Measurements from ENCODE around the gene SLC9A6.
"Not testable (repeated sequence)": the region's sequence is repeated elsewhere in the genome, so short reads cannot be mapped to it uniquely, and the experiment has no call there.

Gene SLC9A6

DNA sequence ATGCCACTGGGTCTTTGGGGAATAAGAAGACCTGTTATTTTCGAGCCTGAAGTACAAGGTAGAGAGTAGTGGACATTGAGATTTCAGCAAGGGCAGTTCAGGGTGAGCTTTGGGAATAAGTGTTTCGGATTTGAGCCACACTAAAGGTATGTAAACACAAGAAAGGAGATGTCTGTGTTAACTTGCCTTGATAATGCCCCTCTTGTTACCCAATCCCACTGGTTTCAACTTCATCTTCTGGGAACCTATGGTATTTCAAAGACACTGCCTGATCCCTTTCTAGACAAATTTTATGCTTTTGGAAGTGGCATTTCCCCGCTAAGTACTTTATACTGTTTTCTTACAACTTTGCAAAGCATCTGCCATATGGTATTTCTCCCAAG lies 79.4 kb downstream of the SLC9A6 start:
- DNase-seq = no peak

DNA sequence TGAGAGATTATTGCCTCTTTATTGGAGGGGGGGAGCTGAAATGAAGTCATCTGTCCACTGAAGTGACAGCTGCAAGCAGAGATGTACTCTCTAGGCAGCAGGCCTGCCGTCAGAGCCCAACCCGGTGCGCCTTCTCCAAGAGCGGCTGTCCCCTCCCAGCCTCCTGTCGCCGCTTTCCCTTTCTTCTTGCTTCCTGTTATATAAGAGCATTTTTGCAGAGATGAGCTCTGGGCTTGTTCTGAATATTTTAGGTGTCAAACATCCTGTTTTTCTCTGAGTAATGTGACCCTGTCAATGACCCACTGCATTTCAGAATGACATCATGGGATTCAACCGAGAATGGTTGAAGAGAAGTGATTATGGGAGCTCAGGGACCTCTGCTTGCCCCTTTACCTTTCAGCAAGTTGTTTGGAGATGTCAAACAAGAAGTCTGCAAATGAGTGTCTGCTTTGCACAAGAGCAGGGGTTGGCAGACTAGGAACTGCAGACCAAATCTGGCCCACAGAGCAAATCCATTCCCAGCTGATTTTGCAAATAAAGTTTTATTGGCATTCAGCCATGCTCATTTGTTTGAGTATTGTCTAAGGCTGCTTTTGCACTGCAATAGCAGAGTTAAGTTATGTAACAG lies 79.9 kb downstream of the SLC9A6 start:
- no peak for DNase-seq

DNA sequence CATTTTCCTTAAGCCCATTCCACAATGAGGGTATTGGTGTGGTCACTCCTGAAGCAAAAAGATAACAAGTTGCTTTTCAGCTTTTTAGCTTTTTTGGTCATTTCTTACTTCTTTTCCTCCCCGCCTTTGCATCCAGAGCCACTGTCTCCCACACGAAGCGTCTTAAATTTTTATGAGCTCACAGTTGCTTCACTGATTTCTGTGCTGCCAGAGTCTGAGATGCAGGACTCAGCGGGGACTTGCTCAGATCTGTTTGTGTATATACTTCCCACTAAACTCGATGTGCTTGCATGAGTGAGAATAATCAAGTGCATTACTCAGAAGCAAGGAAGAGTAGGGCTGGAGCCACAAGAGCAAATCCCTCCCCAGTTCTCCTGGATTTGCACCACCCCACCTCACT lies 81.9 kb downstream of the SLC9A6 start:
- no peak for DNase-seq

DNA sequence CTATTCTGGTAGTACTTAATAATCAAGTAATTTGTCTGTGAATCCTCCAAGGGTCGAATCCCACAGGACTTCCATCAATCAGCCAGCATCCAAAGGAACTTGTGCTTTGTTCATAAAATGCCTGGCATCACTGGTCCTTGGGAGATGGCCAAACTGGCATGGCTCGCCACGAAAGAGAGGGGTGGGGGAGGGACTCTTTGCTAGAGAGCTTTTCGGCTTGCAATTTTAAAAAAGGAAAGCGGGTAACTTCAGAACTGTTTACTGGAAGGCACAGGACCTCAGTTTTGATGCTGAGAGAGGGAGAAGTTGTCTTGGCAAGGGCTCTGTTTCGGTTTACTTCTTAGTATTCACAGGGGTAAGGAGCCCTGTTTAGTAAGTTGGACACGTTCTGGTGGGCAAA lies 82.7 kb downstream of the SLC9A6 start:
- no peak for DNase-seq

DNA sequence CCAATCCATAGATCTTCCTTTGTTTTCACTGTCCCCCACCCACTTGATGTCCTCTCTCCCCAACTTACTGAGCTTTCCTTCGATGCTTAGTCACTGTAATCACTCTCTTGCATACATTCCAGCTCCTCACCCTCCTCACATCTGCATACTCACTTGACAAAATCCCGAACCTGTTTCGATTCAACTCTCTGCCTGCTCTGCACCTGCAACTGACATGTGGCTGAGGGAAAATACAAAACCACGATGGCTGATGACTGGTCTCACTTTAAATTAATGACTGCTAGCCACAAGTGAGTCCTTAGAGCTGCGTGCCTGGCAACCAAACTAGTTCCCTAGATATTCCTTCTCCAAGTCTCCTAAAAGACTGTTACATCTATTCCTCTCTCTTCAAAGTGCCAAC lies 91.7 kb downstream of the SLC9A6 start:
- no peak for DNase-seq

DNA sequence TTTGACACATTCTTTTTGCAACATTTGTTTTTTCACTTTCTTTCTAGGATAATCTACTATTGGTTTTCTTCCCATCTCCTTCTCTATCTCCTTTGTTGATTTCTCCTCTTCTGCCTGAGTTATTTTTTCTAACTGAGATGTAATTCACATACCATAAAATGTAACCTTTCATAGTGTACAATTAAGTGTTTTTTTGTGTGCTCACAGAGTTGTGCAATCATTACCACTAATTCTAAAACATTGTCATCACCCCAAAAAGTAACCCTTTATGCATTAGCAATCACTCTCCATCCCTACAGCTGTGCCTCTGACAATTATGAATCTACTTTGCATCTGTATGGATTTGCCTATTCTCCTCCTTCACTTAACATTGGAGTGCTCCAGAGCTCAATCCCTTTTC lies 95.5 kb downstream of the SLC9A6 start:
- no peak for DNase-seq

DNA sequence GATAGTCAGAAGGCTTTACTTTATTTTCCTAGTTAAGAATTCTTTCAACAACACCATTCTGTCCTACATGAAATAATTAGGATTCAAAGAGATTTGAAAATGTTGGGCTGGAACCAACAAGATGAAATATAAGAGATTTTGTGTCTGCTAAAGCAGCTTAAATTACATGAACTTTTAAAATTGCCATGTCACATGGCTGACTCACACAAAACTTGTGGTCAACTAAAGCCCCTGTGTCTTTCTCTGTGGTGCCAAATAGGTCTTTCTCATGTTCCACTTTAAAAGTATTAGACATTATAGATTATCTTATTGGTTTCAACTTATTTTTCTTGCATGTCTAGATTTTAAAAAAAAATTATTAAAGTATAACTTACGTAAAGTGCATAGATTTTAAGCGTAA lies 101.3 kb downstream of the SLC9A6 start:
- DNase-seq = no peak

DNA sequence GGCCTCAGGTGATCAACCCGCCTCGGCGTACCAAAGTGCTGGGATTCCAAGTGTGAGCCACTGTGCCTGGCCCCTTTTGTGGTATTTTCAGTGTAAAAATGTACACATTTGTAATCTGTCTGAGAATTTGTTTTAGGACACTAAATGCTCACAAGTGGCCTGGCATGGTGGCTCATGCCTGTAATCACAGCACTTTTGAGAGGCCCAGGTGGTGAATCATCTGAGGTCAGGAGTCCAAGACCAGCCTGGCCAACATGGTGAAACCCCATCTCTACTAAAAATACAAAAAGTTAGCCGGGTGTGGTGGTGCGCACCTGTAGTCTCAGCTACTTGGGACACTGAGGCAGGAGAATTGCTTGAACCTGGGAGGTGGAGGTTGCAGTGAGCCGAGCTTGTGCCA lies 106.7 kb downstream of the SLC9A6 start:
- not testable (repeated sequence) for DNase-seq

DNA sequence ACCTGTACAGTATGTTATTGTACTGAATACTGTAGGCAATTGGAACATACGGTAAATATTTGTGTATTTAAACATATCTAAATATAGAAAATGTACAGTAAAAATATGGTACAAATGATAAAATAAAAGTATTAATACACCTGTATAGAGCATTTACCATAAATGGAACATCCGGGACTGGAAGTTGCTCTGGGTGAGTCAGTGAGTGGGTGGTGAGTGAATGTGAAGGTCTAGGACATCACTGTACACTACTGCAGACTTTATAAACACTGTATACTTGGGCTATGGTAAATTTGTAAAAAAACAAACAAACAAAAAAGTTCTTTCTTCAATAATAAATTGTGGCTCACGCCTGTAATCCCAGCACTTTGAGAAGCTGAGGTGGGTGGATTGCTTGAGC lies 109.7 kb downstream of the SLC9A6 start:
- no peak for DNase-seq

Measured in NCI-H526 (cell line).